AG09319 (cell line): ENCODE results near the gene ROPN1B.
"Not testable (repeated sequence)": the region's sequence is repeated elsewhere in the genome, so short reads cannot be mapped to it uniquely, and the experiment has no call there.

Experiments
- DNase-seq: peaks from one replicate; pipeline ENCODE4 v3.0.0-alpha.2; 2010; ENCODE audit warnings: low read depth; ENCODE audit errors: extremely low read depth
- TF ChIP-seq, protein P1 (sequence below): IDR thresholded peaks from 2 replicates; pipeline ENCODE4 v1.5.1; 2011; ENCODE audit warnings: low read depth, mild to moderate bottlenecking, inconsistent platforms, low read length, moderate library complexity

The ROPN1B gene

DNA sequence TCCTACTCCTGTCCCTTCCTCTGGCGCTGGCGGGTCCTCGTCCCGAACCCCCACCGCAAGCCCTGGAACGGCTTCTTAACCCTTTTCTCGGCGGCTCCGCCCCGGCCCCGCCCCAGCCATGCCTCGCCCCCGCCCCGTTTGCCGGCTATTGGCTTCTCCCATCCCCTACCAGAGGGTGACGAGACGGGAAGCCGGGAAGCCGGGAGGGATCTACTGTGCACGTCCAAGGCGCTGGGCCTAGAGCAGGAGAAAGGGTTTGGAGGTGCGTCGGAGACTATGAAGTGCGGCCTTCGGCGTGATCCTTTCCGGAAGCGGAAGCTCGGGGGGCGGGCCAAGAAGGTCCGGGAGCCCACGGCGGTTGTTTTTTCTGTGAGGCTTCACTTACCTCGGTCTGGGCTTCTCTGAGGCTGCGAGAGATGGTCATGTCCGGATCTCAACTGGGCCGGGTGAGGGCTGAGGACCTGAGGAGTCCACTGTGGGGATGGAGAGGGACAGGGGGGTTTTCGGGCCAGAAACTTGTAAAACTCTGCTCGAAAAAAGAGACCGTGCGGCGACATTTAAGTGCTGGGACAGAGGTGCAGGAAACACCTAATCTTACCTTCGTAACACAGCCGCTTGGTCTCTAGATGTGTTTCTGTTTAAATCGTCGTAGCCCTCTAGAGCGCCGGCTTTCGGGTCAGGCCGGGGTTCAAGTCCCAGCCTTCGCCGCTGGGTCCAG lies 21.4 kb downstream of the ROPN1B start:
- TF ChIP-seq, protein P1, sequence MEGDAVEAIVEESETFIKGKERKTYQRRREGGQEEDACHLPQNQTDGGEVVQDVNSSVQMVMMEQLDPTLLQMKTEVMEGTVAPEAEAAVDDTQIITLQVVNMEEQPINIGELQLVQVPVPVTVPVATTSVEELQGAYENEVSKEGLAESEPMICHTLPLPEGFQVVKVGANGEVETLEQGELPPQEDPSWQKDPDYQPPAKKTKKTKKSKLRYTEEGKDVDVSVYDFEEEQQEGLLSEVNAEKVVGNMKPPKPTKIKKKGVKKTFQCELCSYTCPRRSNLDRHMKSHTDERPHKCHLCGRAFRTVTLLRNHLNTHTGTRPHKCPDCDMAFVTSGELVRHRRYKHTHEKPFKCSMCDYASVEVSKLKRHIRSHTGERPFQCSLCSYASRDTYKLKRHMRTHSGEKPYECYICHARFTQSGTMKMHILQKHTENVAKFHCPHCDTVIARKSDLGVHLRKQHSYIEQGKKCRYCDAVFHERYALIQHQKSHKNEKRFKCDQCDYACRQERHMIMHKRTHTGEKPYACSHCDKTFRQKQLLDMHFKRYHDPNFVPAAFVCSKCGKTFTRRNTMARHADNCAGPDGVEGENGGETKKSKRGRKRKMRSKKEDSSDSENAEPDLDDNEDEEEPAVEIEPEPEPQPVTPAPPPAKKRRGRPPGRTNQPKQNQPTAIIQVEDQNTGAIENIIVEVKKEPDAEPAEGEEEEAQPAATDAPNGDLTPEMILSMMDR: no peak
- peak; percentile 69 for DNase-seq

DNA sequence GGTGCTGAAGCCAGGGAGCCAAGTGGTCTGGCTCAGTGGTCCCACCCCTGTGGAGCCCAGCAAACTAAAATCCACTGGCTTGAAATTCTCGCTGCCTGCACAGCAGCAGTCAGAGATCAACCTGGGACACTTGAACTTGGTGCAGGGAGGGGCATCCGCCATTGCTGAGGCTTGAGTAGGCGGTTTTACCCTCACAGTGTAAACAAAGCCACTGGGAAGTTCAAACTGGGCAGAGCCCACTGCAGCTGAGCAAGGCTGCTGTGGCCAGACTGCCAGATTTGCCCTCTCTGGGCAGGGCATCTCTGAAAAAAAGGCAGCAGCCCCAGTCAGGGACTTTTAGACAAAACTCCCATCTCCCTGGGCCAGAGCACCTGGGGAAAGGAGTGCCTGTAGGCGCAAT lies 27.8 kb downstream of the ROPN1B start:
- DNase-seq: not testable (repeated sequence)

DNA sequence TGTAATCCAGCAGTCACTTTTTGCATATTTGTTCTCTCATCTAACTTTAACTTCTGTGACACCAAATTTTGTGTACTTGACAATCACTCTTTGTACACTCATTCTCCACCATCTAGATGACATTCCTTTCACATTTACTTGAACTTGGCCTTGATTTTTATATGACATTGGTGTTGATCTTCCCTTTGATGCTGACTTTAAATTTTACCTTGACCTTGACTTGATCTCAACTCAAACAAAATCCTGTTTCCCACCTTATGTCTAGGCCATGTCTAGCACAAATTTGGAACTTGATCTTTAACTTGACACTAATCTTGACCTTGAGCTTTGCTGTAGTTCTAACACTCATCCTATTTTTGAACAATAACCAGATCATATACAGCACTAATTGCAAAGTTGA lies 33.2 kb downstream of the ROPN1B start:
- no peak for DNase-seq
- TF ChIP-seq, protein P1: no peak

DNA sequence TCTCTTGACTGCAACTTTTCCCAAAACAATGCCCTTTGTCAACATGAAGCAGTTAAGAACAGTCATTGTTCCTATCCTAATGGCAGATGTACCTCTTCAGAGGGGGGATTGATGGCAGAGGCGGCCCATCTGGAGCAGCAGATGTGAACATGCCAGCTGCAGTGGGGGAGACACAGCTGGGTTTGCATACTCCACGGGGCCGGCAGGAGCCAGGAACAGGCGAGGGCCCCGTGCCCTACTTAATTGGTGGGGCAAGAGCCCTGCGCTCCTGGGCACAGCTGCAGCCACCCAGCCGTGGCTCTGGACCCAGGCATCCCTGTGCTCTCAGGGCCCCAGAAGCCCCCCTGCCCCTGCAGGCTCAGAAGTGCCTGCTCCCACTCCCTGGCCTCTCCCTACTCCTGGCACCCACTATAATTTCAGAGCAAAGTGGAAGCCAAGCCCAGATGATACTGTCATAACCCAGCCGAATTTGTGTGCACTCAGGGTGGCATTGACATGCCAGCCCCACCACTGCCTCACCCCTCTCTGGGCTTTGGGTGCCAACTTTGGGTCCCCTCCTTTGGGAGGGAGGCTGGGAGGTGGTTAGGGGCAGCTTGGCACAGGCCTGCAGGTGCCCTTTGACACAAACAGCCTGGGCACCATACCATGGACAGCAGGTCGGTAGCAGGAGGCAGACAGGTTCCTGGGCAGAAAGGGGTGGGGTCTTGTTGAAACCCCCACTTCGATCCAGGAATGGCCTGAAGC lies 34.6 kb downstream of the ROPN1B start:
- TF ChIP-seq, protein P1: no peak
- no peak for DNase-seq

DNA sequence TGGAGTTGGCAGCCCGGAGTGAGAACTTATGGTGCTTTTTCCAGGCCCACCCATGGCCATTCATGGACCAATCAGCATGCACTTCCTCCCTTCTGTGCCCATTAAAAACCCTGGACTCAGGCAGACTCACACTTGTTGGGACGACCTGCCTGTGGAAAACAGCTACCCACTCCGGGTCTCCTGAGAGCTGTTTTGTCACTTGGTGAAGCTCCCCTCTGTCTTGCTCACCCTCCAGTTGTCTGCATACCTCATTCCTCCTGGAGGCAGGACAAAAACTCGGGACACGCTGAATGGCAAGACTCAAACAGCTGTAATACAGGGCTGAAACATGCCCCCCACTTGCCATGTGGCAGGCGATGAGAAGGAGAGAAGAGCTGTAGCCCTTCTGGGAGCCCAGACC lies 35.2 kb downstream of the ROPN1B start:
- TF ChIP-seq, protein P1: no peak
- DNase-seq: no peak

DNA sequence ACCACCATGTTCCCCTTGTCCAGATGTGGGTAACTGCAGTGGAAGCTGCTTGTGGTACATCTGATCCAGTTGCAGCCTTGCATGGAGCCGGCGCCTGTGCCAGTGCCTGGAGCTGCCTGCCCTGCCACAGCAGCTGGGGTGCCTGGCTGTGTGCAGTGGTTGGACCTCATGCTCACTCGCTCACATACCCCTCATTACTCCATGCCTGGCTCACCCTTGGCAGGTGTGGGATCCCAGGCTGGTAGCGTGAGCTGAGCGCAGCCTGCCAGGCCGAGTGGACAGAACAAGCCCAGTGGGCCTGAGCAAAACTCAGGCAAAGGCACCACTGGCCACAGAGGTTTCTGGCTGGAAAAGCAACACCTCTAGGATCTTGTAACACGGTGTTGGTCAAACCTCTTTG lies 35.7 kb downstream of the ROPN1B start:
- DNase-seq: no peak
- TF ChIP-seq, protein P1: no peak

DNA sequence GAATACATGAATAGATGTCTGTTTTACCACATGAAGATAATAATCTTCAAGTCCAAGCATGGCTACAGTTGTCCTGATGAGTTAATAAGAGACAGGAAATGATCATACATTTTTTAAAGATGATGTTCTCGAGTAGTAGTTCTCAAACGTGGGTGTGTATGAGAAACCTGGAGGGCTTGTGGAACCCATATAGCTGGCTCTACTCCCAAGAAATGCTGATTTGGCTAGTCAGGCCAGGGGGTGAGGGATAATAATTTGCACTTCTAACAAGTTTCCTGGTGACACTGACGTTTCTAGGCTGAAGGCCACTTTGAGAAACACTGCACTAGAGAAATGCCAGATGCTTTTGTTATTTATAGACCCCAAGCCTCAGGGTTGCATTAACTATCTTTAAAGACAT lies 37.0 kb downstream of the ROPN1B start:
- no peak for DNase-seq
- TF ChIP-seq, protein P1: no peak

DNA sequence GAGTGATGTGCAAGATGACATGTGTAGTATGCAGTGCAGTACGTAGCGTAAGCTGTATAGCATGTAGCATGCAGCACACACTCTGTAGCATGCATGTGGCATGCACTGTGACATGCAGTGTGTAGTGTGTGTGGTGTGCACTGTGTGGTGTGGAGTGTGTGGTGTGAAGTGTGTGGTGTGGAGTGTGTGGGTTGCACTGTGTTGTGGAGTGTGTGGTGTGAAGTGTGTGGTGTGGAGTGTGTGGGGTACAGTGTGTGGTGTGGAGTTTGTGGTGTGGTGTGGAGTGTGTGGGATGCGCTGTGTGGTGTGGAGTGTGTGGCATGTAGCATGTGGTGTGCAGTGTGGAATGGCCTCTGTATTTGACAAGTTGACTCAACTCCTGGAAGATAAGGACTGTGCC lies 39.2 kb downstream of the ROPN1B start:
- TF ChIP-seq, protein P1: no peak
- DNase-seq: no peak
